Measurements from ENCODE around the gene TRIP12.
A peak's percentile ranks its signal among the peaks of the same experiment; 100 is the strongest.
"Not testable (repeated sequence)": the region's sequence is repeated elsewhere in the genome, so short reads cannot be mapped to it uniquely, and the experiment has no call there.

TRIP12 gene

DNA sequence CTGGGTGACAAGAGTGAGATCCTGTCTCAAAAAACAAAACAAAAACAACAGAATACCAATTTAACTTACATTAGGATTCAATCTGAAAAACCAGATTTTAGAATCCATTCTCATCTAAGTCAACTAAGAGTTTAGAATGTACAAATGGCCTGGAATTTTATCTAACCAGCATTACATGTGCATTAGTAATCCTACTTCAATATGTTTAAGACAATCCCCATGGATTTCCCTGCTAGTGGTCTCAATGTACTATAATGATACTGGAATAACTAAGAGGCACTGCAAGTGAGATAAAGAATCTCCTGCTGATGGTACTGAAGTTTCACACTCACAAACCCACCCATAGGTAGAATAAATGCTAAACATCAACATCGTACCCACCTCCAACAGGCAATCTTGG is 153.6 kb downstream of the TRIP12 start:
- no peak for DNase-seq (ENCODE audit: low read depth)

- DNase-seq (ENCODE audit: low read depth): no peak
Measured at GRCh38 chr2:229765721-229766120, 156.1 kb downstream of the TRIP12 start.

GRCh38 chr2:229761663-229762062 is 160.1 kb downstream of the TRIP12 start:
- no peak for DNase-seq (ENCODE audit: low read depth)

DNA sequence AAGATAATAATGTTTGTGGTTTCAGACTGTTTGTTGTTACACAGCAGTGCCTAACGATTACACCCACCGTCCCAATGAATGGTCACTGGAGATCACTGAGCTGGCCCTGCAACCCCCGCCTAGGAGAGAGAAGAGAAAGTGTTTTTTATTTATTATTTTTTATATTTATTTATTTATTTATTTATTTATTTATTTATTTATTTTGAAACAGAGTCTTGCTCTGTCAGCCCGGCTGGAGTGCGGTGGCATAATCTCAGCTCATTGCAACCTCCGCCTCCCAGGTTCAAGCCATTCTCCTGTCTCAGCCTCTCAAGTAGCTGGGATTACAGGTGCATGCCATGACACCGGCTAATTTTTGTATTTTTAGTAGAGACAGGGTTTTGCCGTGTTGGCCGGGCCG is 164.3 kb downstream of the TRIP12 start:
- not testable (repeated sequence) for DNase-seq (ENCODE audit: low read depth)

DNA sequence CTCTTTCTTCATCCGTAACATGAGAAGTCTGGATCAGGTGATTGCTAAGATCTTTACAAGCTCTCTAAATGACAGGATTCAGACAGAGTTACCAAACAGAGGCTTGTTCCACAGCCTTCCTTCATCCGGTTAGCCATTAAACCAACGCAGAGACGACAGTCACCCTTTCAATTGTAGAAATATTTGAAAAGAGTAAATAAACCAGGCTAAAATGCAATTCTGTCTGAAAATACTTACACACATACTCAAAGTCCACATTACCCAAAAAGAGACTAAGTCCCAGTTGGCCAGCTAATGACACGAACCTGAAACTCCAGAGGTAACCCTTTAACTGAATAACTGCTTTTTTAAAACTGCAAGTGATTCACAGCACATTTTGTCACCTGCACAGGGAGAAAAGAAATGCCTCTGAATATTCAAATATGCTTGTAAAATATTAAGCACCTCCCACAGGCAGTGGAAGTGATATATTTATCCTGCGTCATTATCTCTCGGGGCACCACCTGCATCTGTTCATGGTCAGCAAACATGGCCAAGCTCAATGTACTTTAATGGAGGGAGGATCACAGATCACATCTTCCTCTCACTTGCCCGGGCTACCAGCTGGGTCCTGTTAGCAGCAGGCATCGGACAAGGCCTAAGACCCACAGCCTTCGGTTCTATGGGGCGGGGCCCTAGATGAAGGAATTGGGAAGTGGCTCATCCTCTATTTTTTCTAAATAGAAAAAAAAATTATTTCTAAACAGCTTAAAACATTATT is 168.7 kb downstream of the TRIP12 start:
- no peak for DNase-seq (ENCODE audit: low read depth)

DNA sequence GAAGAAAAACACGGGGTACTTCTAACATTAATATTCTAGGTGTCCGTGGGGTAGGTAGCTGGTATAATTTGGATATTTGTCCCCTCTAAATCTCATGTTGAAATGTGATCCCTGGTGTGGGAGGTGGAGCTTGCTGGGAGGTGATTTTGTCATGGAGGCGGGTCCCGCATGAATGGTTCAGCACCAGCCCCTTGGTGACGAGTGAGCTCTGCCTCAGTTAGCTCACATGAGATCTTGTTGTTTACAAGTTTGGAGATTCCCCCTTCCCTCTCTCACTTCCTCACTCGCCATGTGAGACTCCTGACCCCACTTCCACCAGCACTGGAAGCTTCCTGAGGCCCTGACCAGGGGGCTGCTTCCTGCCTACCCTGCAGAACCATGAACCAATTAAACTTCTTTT is 172.0 kb downstream of the TRIP12 start:
- no peak for DNase-seq (ENCODE audit: low read depth)

- DNase-seq (ENCODE audit: low read depth): no peak
Measured at GRCh38 chr2:229748950-229749349, 172.9 kb downstream of the TRIP12 start.

- not testable (repeated sequence) for DNase-seq (ENCODE audit: low read depth)
Measured at GRCh38 chr2:229742691-229743090, 179.1 kb downstream of the TRIP12 start.

GRCh38 chr2:229740279-229740678 is 181.5 kb downstream of the TRIP12 start:
- no peak for DNase-seq (ENCODE audit: low read depth)

DNA sequence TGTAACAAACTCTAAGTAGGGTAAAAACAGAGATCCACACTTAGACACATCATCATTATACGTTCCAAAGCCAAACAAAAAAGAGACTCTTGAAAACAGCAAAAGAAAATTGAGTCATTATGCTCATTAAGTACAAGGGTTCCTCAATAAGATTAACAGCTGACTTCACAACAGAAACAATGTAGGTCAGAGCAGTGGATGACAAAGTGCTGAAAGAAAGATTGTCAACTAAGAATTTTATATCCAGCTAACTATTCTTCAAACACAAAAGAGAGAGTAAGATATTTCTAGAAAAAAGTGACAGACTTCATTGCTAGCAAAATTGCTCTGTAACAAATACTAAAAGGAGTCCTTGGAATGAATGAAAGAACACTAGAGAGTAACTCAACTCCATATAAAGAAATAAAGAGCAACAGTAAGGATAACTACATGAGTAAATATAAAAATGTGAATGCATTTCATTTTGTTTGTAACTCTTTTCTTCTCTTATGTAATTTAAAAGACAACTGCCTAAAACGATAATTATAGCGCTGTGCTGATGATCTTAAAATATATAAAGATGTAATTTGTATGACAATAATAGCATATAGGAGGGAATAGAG is 183.7 kb downstream of the TRIP12 start:
- DNase-seq (ENCODE audit: low read depth): no peak

- no peak for DNase-seq (ENCODE audit: low read depth)
Measured at GRCh38 chr2:229734410-229734809, 187.4 kb downstream of the TRIP12 start.

DNA sequence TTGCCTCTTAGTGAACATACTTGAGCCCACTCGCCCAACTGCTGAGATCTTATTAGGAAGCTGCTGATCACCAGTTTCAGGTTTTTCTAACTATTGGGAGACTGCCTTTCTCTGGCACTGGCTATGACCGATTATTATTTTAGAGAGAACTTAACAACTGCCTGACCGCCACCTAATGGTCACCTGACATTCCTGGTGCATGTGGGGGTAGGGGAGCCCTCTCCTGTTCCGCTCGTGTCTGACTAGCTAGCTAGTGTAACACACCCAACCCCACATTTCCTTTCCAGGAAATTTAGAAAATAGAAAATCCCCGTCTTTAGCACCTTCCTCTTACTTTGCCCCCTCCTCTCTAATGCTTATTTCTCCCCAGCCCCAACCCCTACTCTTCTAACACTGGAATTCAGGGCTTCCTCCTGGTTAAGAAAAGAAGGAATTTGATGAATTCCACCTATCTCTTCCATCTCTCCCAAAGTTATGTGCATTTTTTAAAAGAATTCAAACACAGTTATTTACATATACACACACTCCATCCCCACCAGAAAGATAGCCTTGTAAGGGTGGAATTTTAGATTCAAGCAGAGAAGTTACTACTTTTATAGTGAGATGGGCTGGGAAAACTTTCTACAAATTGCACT is 188.1 kb downstream of the TRIP12 start:
- DNase-seq (ENCODE audit: low read depth): no peak

DNA sequence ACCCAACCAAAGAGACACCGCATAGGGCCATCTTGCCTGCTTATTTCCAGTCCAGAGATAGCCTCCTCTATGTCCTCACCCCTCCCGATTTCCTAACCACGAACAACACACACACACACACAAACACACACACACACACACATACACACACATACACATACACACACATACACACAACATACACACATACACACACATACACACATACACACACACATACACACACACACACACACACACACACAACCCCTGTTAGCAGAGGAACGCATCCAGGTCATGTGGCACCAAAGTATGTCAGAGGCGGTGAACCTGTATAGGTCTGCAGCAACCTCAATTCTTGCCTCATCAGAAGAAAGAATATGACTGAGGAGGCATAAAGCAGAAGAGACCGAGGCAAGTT is 188.9 kb downstream of the TRIP12 start:
- no peak for DNase-seq (ENCODE audit: low read depth)

GRCh38 chr2:229731916-229732315 is 189.9 kb downstream of the TRIP12 start:
- no peak for DNase-seq (ENCODE audit: low read depth)

DNA sequence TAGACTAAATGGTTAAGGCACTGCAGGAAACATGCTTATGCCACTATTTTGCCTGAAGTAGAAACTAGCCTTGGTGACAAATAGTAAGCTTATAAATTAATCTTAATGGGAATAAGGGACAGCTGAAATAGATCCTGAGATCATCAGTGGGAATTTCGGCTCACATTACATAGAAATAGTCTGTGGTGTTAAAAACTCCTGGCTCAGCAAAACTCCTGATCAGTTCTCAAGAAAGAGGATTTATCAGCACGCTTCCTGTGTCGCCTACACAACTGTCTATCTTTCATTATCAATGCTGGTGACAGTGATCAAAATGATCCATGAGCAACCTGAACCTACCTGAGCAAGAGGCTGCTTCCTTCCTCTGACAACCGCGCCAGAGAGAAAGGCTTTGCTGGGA is 190.4 kb downstream of the TRIP12 start:
- no peak for DNase-seq (ENCODE audit: low read depth)

GRCh38 chr2:229728370-229728769 is 193.4 kb downstream of the TRIP12 start:
- DNase-seq (ENCODE audit: low read depth): no peak

- no peak for DNase-seq (ENCODE audit: low read depth)
Measured at GRCh38 chr2:229726643-229727042, 195.2 kb downstream of the TRIP12 start.

GRCh38 chr2:229725716-229726574 is 195.9 kb downstream of the TRIP12 start:
- DNase-seq (ENCODE audit: low read depth): peak; percentile 84

GRCh38 chr2:229723192-229723591 is 198.6 kb downstream of the TRIP12 start:
- not testable (repeated sequence) for DNase-seq (ENCODE audit: low read depth)

DNA sequence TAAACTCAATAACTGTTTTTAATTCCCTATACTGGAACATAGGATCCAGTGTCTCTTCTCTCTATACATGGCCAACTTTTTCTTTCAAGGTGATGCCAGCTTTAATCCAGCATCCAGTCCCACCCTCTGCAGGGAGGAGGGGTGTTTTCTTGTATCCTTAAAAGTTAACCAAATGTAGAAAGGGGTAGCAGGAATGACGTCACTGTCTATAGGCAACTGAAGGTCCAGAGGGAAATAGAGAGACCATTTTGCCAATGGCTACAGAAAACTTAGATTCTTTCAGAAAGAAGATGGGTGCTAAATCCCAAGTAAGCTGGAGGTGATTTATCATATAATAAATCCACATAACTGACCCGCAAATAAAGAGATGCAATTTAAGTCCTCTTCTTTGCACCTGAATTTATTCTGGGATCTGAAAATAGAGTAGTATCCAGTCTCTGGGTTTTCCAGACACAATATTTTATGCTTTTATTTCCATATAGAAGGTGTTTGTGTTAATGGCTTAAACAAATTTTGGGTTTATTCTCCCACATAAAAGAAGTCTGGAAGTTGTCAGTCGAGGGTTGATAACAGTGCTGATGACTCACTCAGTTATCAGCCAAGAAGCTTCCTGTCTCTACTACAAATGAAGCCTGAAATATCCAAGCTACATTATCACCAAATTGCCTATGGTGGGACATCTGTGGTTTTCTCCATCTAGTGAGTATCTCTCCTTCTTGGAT is 201.7 kb downstream of the TRIP12 start:
- DNase-seq (ENCODE audit: low read depth): no peak

DNA sequence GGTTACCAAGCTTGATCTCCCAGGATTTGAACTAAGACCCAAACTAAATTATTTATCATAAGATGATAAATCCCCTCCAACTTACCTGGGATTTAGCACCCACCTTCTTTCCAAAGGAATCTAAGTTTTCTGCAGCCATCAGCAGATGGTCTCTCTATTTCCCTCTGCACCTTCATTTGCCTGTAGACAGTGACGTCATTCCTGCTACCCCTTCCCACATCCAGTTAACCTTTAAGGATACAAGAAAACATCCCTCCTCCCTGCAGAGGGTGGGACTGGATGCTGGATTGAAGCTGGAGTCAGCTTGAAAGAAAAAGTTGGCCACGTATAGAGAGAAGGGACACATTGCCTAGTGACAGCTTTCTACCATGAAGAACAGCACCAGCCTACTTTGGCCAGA is 203.8 kb downstream of the TRIP12 start:
- DNase-seq (ENCODE audit: low read depth): no peak

Measured in HS-5 (cell line).